ENCODE results near the gene KRT222. TPM values are rescaled to one million over a fixed set of nuclear protein-coding genes. Genes with fewer than 3 reads are reported as not detected.

Gene KRT222
- total and polyA plus RNA-seq, 2 of the 13 experiments (the other 11 are each of a cell fraction or from before 2014, with no cell fraction given), result not detected

- TF ChIP-seq ZNF276 (CRISPR knock-in tag; IDR thresholded peaks at IDR 0.05; ENCODE audit: low read depth) (0 out of 2 replicates have a peak, but pooled peaks have one; percentile 17), SP4 (CRISPR knock-in tag; IDR thresholded peaks at IDR 0.05) (no peak), FOXJ3 (CRISPR knock-in tag; IDR thresholded peaks at IDR 0.05; ENCODE audit: borderline replicate concordance) (no peak), ZKSCAN5 (CRISPR knock-in tag; IDR thresholded peaks at IDR 0.05) (no peak), IRX3 (CRISPR knock-in tag; IDR thresholded peaks at IDR 0.05; ENCODE audit: borderline replicate concordance, low read depth) (no peak), SMC3 (IDR thresholded peaks at IDR 0.05; ENCODE audit: low read length) (peak; percentile 70), TBX2 (CRISPR knock-in tag; IDR thresholded peaks at IDR 0.05; ENCODE audit: borderline replicate concordance) (peak; percentile 22; the same call in 1 of the 2 replicates), POGK (CRISPR knock-in tag; conservative IDR thresholded peaks at IDR 0.05) (0 out of 2 replicates have a peak, but pooled peaks have one; percentile 23), STAG1 (CRISPR knock-in tag; IDR thresholded peaks at IDR 0.05) (peak; percentile 90), ZNF510 (CRISPR knock-in tag; IDR thresholded peaks at IDR 0.05; ENCODE audit: low read depth) (no peak), ATF3 (CRISPR knock-in tag; IDR thresholded peaks at IDR 0.05) (0 out of 2 replicates have a peak, but pooled peaks have one; percentile 19), THAP11 (CRISPR knock-in tag; IDR thresholded peaks at IDR 0.05) (0 out of 2 replicates have a peak, but pooled peaks have one; percentile 39), GABPB1 (CRISPR knock-in tag; IDR thresholded peaks at IDR 0.05) (0 out of 2 replicates have a peak, but pooled peaks have one; percentile 33), KDM2A (CRISPR knock-in tag; IDR thresholded peaks at IDR 0.05; ENCODE audit: borderline replicate concordance, low read depth) (peak; percentile 68), GABPA (IDR thresholded peaks at IDR 0.05; ENCODE audit: low read depth, low read length) (no peak), GABPA (CRISPR knock-in tag; IDR thresholded peaks at IDR 0.05; ENCODE audit: low read depth) (no peak)
- TF ChIP-seq, protein P1, sequence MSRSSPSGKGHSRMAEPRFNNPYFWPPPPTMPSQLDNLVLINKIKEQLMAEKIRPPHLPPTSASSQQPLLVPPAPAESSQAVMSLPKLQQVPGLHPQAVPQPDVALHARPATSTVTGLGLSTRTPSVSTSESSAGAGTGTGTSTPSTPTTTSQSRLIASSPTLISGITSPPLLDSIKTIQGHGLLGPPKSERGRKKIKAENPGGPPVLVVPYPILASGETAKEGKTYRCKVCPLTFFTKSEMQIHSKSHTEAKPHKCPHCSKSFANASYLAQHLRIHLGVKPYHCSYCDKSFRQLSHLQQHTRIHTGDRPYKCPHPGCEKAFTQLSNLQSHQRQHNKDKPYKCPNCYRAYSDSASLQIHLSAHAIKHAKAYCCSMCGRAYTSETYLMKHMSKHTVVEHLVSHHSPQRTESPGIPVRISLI (CRISPR knock-in tag; IDR thresholded peaks at IDR 0.05; ENCODE audit: borderline replicate concordance), result peak; percentile 17; the same call in 1 of the 2 replicates
These were observed 49.7 kb downstream of the KRT222 start (continued) for GRCh38 chr17:40615068-40615840.

Data from HepG2 (cell line).